Measurements from ENCODE around the gene SYNGAP1. TPM values are rescaled to one million over a fixed set of nuclear protein-coding genes. Genes with fewer than 3 reads are reported as not detected.
"Not testable (repeated sequence)": the region's sequence is repeated elsewhere in the genome, so short reads cannot be mapped to it uniquely, and the experiment has no call there.

SYNGAP1 gene
- 4.6 and 7.3 TPM in 2 replicates for total RNA-seq
- 3.6 and 5.9 TPM in 2 replicates for polyA plus RNA-seq
- polyA plus RNA-seq (2012) = 13.7 and 14.9 TPM in 2 replicates
- polyA minus RNA-seq (ENCODE audit: low replicate concordance) = 8.8 and 12.5 TPM in 2 replicates

DNA sequence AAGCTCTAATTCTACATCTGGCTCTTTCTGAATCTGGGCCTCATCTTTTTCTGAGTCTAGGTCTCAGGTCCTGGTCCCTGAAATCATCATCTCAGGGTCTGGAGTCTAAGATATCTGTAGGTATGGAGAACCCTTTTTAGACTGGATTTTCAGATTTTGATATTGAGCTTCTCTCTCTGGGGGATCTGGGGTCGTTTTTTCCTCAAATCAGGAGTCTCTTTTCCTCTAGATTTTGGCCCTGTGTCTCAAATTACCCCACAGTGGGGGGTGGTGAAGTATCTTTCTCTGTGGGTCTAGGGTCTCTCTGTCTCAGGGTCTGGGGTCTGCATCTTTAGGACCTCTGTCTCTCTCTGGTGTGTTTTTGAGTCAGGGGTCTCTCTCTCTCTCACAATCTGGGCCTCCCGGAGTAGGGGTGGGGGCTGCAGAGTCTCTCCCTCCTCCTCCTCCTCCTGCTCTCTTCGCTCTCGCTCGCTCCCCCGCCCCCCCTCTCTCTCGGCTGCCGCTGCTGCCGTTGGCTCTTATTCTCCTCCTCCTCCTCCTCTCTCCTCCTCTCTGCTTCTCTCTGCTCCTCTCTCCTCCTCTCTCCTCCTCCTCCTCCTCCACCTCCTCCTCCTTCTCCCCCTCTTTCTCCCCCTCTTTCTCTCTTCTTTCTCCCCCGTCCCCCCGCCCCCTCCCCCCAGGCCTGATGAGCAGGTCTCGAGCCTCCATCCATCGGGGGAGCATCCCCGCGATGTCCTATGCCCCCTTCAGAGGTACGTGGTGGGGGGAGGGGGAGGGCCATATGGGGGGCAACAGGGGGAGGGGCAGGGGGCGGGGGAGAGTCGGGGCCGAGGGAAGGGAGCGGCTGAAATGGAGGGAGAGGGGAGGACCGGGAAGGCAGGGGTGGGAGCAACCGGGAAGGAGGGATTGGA is at the start of gene SYNGAP1:
Gene SYNGAP1, plus strand, starts transcription at position 486 of the 911 bp plus-strand sequence. Its CDS starts 200 bp downstream, at position 686.
- H3K4me3 ChIP-seq (replicated peaks in 1 of 4; ENCODE audit: control extremely low read depth in 1 of 4, insufficient read depth in 1 of 4, low read depth in 3 of 4, low read length in 4 of 4) = peak within 1 kb of the TSS; percentile 45 to 67 (median 60)
- peak; percentile 73 to 74 for DNase-seq (ENCODE audit: low read depth in 2 of 2)
- H2AFZ ChIP-seq (ENCODE audit: low read length) = no peak within 1 kb of the TSS
- peaks cover 28% of the 10 kb centered on the region for H3K4me1 ChIP-seq (ENCODE audit: control insufficient read depth, extremely low read depth, insufficient read depth, low read length)
- peak within 1 kb of the TSS; percentile 75 for H3K9ac ChIP-seq (ENCODE audit: insufficient read depth, low read length)
- no peaks in the 10 kb centered on the region for H3K9me3 ChIP-seq (ENCODE audit: control insufficient read depth, insufficient read depth, low read depth, low read length)
- no peaks in the 10 kb centered on the region for H3K27me3 ChIP-seq (ENCODE audit: control insufficient read depth, insufficient read depth, low read length)
- H3K79me2 ChIP-seq (ENCODE audit: control insufficient read depth, insufficient read depth, low read length) = peaks cover 38% of the 10 kb centered on the region
- H3K4me2 ChIP-seq (ENCODE audit: extremely low read depth, insufficient read depth, low read length) = peak within 1 kb of the TSS; percentile 97
- peak within 1 kb of the TSS; percentile 100 for H3K27ac ChIP-seq (ENCODE audit: insufficient read depth, low read length)
- TF ChIP-seq EZH2 (IDR thresholded peaks at IDR 0.05; ENCODE audit: low read length, missing control alignments) = no peak
- TF ChIP-seq, protein P1, sequence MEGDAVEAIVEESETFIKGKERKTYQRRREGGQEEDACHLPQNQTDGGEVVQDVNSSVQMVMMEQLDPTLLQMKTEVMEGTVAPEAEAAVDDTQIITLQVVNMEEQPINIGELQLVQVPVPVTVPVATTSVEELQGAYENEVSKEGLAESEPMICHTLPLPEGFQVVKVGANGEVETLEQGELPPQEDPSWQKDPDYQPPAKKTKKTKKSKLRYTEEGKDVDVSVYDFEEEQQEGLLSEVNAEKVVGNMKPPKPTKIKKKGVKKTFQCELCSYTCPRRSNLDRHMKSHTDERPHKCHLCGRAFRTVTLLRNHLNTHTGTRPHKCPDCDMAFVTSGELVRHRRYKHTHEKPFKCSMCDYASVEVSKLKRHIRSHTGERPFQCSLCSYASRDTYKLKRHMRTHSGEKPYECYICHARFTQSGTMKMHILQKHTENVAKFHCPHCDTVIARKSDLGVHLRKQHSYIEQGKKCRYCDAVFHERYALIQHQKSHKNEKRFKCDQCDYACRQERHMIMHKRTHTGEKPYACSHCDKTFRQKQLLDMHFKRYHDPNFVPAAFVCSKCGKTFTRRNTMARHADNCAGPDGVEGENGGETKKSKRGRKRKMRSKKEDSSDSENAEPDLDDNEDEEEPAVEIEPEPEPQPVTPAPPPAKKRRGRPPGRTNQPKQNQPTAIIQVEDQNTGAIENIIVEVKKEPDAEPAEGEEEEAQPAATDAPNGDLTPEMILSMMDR (conservative IDR thresholded peaks at IDR 0.05 in 1 of 2, IDR thresholded peaks at IDR 0.05 in 1 of 2; ENCODE audit: low read depth in 1 of 2, low read length in 2 of 2) = no peak
- peaks cover 8% of the 10 kb centered on the region for H3K36me3 ChIP-seq (ENCODE audit: control insufficient read depth, insufficient read depth, low read length)
- no peaks in the 10 kb centered on the region for H4K20me1 ChIP-seq (ENCODE audit: control insufficient read depth, extremely low read depth, insufficient read depth, low read length)

GRCh38 chr6:33371901-33372300 is 48.0 kb upstream of the SYNGAP1 start:
- H4K20me1 ChIP-seq (ENCODE audit: control insufficient read depth, extremely low read depth, insufficient read depth, low read length); H3K4me3 ChIP-seq (replicated peaks in 1 of 4; ENCODE audit: control extremely low read depth in 1 of 4, insufficient read depth in 1 of 4, low read depth in 3 of 4, low read length in 4 of 4); H3K36me3 ChIP-seq (ENCODE audit: control insufficient read depth, insufficient read depth, low read length); H2AFZ ChIP-seq (ENCODE audit: low read length); H3K79me2 ChIP-seq (ENCODE audit: control insufficient read depth, insufficient read depth, low read length); H3K9ac ChIP-seq (ENCODE audit: insufficient read depth, low read length); H3K4me2 ChIP-seq (ENCODE audit: extremely low read depth, insufficient read depth, low read length); H3K4me1 ChIP-seq (ENCODE audit: control insufficient read depth, extremely low read depth, insufficient read depth, low read length); H3K27me3 ChIP-seq (ENCODE audit: control insufficient read depth, insufficient read depth, low read length); H3K9me3 ChIP-seq (ENCODE audit: control insufficient read depth, insufficient read depth, low read depth, low read length); H3K27ac ChIP-seq (ENCODE audit: insufficient read depth, low read length); DNase-seq (ENCODE audit: low read depth in 2 of 2): not testable (repeated sequence)

- DNase-seq (ENCODE audit: low read depth in 2 of 2) = no peak
- no peak overlapping the region for H3K4me2 ChIP-seq (ENCODE audit: extremely low read depth, insufficient read depth, low read length)
- TF ChIP-seq EZH2 (IDR thresholded peaks at IDR 0.05; ENCODE audit: low read length, missing control alignments) = no peak
- TF ChIP-seq, protein P1 (conservative IDR thresholded peaks at IDR 0.05 in 1 of 2, IDR thresholded peaks at IDR 0.05 in 1 of 2; ENCODE audit: low read depth in 1 of 2, low read length in 2 of 2) = no peak
These were observed 47.2 kb upstream of the SYNGAP1 start for GRCh38 chr6:33372526-33373123.

More at GRCh38 chr6:33372526-33373123, 47.2 kb upstream of the SYNGAP1 start:
- Histone ChIP-seq H3K79me2 (ENCODE audit: control insufficient read depth, insufficient read depth, low read length) (no peaks in the 10 kb centered on the region), H3K36me3 (ENCODE audit: control insufficient read depth, insufficient read depth, low read length) (no peaks in the 10 kb centered on the region), H3K27ac (ENCODE audit: insufficient read depth, low read length) (no peak overlapping the region), H3K9me3 (ENCODE audit: control insufficient read depth, insufficient read depth, low read depth, low read length) (no peaks in the 10 kb centered on the region), H2AFZ (ENCODE audit: low read length) (no peak overlapping the region), H3K4me3 (replicated peaks in 1 of 4; ENCODE audit: control extremely low read depth in 1 of 4, insufficient read depth in 1 of 4, low read depth in 3 of 4, low read length in 4 of 4) (no peak overlapping the region), H3K4me1 (ENCODE audit: control insufficient read depth, extremely low read depth, insufficient read depth, low read length) (peaks cover 8% of the 10 kb centered on the region), H3K9ac (ENCODE audit: insufficient read depth, low read length) (no peak overlapping the region), H4K20me1 (ENCODE audit: control insufficient read depth, extremely low read depth, insufficient read depth, low read length) (no peaks in the 10 kb centered on the region), H3K27me3 (ENCODE audit: control insufficient read depth, insufficient read depth, low read length) (no peaks in the 10 kb centered on the region)
